ENCODE results near the gene LAMB4.

The LAMB4 gene

GRCh38 chr7:108166687-108167086 is 36.5 kb upstream of the LAMB4 start:
- Histone ChIP-seq H3K27me3 (peaks cover 8% of the 10 kb centered on the region), H3K27ac (no peak overlapping the region), H3K36me3 (no peaks in the 10 kb centered on the region), H3K9me3 (no peaks in the 10 kb centered on the region), H3K4me3 (ENCODE audit: low read depth in 1 of 2, low read length in 1 of 2) (no peak overlapping the region), H3K4me1 (ENCODE audit: control insufficient read depth in 1 of 2, insufficient read depth in 1 of 2, low read depth in 1 of 2, low read length in 1 of 2) (no peaks in the 10 kb centered on the region)
- TF ChIP-seq CTCF (IDR thresholded peaks at IDR 0.05), result no peak

- Histone ChIP-seq H3K27ac (no peak overlapping the region), H3K9me3 (no peaks in the 10 kb centered on the region), H3K36me3 (no peaks in the 10 kb centered on the region), H3K4me1 (ENCODE audit: control insufficient read depth in 1 of 2, insufficient read depth in 1 of 2, low read depth in 1 of 2, low read length in 1 of 2) (no peaks in the 10 kb centered on the region), H3K27me3 (peaks cover 14% of the 10 kb centered on the region), H3K4me3 (ENCODE audit: low read depth in 1 of 2, low read length in 1 of 2) (no peak overlapping the region)
- TF ChIP-seq CTCF (IDR thresholded peaks at IDR 0.05), result no peak
Observed at GRCh38 chr7:108165723-108166122, 35.6 kb upstream of the LAMB4 start.

GRCh38 chr7:108164946-108165345 is 34.8 kb upstream of the LAMB4 start:
- Histone ChIP-seq H3K27ac (no peak overlapping the region), H3K36me3 (no peaks in the 10 kb centered on the region), H3K9me3 (no peaks in the 10 kb centered on the region), H3K4me1 (ENCODE audit: control insufficient read depth in 1 of 2, insufficient read depth in 1 of 2, low read depth in 1 of 2, low read length in 1 of 2) (no peaks in the 10 kb centered on the region), H3K27me3 (peaks cover 22% of the 10 kb centered on the region), H3K4me3 (ENCODE audit: low read depth in 1 of 2, low read length in 1 of 2) (no peak overlapping the region)
- TF ChIP-seq CTCF (IDR thresholded peaks at IDR 0.05), result no peak

- Histone ChIP-seq H3K27ac (no peak overlapping the region), H3K4me1 (ENCODE audit: control insufficient read depth in 1 of 2, insufficient read depth in 1 of 2, low read depth in 1 of 2, low read length in 1 of 2) (no peaks in the 10 kb centered on the region), H3K4me3 (ENCODE audit: low read depth in 1 of 2, low read length in 1 of 2) (no peak overlapping the region), H3K36me3 (no peaks in the 10 kb centered on the region), H3K9me3 (no peaks in the 10 kb centered on the region), H3K27me3 (peaks cover 28% of the 10 kb centered on the region)
- no peak for TF ChIP-seq CTCF (IDR thresholded peaks at IDR 0.05)
Observed at GRCh38 chr7:108164342-108164741, 34.2 kb upstream of the LAMB4 start.

GRCh38 chr7:108158776-108159175 is 28.6 kb upstream of the LAMB4 start:
- H3K4me3 ChIP-seq (ENCODE audit: low read depth in 1 of 2, low read length in 1 of 2), result no peak overlapping the region
- H3K36me3 ChIP-seq, result no peaks in the 10 kb centered on the region
- TF ChIP-seq CTCF (IDR thresholded peaks at IDR 0.05), result no peak
- no peak overlapping the region for H3K27ac ChIP-seq
- H3K27me3 ChIP-seq, result peaks cover 74% of the 10 kb centered on the region
- no peaks in the 10 kb centered on the region for H3K9me3 ChIP-seq
- H3K4me1 ChIP-seq (ENCODE audit: control insufficient read depth in 1 of 2, insufficient read depth in 1 of 2, low read depth in 1 of 2, low read length in 1 of 2), result no peaks in the 10 kb centered on the region

Measured in neutrophil (primary cell).